Neural progenitor cell (in vitro differentiated cells): ENCODE data around the gene FGD2. TPM values are rescaled to one million over a fixed set of nuclear protein-coding genes. Genes with fewer than 3 reads are reported as not detected.

ENCODE experiments used
- DNase-seq: peaks from one replicate; pipeline ENCODE4 v3.0.0-alpha.2; 2016; ENCODE audit warnings: low spot score
- H2AFZ ChIP-seq: fragments of 200-600 bp; sonication (generic); replicated peaks from 2 replicates; pipeline ENCODE4 v1.6.1; 2016; ENCODE audit warnings: antibody characterized with exemption
- H3F3A ChIP-seq: fragments of 200-600 bp; sonication (generic); 2 replicates; pipeline ENCODE4 v1.6.1; 2016; ENCODE audit warnings: antibody characterized with exemption, low read depth
- H3K27ac ChIP-seq: fragments of 200-600 bp; sonication (generic); 2 replicates; pipeline ENCODE4 v1.5.1; 2016; ENCODE audit warnings: mild to moderate bottlenecking
- H3K27me3 ChIP-seq: fragments of 200-600 bp; sonication (generic); 2 replicates; pipeline ENCODE4 v1.6.1; 2016; ENCODE audit warnings: mild to moderate bottlenecking, moderate library complexity
- H3K36me3 ChIP-seq: fragments of 200-600 bp; sonication (generic); 2 replicates; pipeline ENCODE4 v1.5.1; 2016
- H3K4me1 ChIP-seq: fragments of 200-600 bp; sonication (generic); 2 replicates; pipeline ENCODE4 v1.6.1; 2016; ENCODE audit warnings: mixed run types
- H3K4me2 ChIP-seq: fragments of 200-600 bp; sonication (generic); 2 replicates; pipeline ENCODE4 v1.6.1; 2016
- H3K4me3 ChIP-seq: fragments of 200-600 bp; sonication (generic); 2 replicates; pipeline ENCODE4 v1.5.1; 2016
- H3K79me2 ChIP-seq: fragments of 200-600 bp; sonication (generic); 2 replicates; pipeline ENCODE4 v1.6.1; 2016; ENCODE audit warnings: low read depth
- H3K9ac ChIP-seq: fragments of 200-600 bp; sonication (generic); 2 replicates; pipeline ENCODE4 v1.6.1; 2016
- H3K9me3 ChIP-seq: fragments of 200-600 bp; sonication (generic); 2 replicates; pipeline ENCODE4 v1.5.1; 2016; ENCODE audit warnings: low read depth
- H4K20me1 ChIP-seq: fragments of 200-600 bp; sonication (generic); 2 replicates; pipeline ENCODE4 v1.6.1; 2016; ENCODE audit warnings: low read depth
- H3K27ac Mint-ChIP-seq: 3 replicates; pipeline ENCODE4 v1.8.0; 2021; ENCODE audit warnings: mixed read lengths
- H3K27me3 Mint-ChIP-seq: 2 replicates; pipeline ENCODE4 v1.8.0; 2022; ENCODE audit warnings: low read depth, mild to moderate bottlenecking, inconsistent platforms, moderate library complexity, mixed read lengths; ENCODE audit not compliant: insufficient read depth
- H3K36me3 Mint-ChIP-seq: 3 replicates; pipeline ENCODE4 v1.8.0; 2021; ENCODE audit warnings: mixed read lengths
- H3K4me1 Mint-ChIP-seq: 3 replicates; pipeline ENCODE4 v1.8.0; 2021; ENCODE audit warnings: mixed read lengths
- H3K4me3 Mint-ChIP-seq: 3 replicates; pipeline ENCODE4 v1.8.0; 2021; ENCODE audit warnings: mild to moderate bottlenecking, moderate library complexity, mixed read lengths
- H3K9me3 Mint-ChIP-seq: 3 replicates; pipeline ENCODE4 v1.8.0; 2020; ENCODE audit warnings: mixed read lengths
- EZH2 ChIP-seq: fragments of 200-600 bp; sonication (generic); IDR thresholded peaks from 2 replicates; pipeline ENCODE4 v1.6.1; 2017; ENCODE audit warnings: antibody characterized with exemption, mild to moderate bottlenecking, moderate library complexity
- EZH2phosphoT487 ChIP-seq: fragments of 200-600 bp; sonication (generic); IDR thresholded peaks from 2 replicates; pipeline ENCODE4 v1.6.1; 2017; ENCODE audit warnings: antibody characterized with exemption
- total RNA-seq: library from RNA; depleted of rRNA; stranded (reverse); fragments of >200 nt; gene quantifications from 2 replicates; pipeline ENCODE4 v1.2.3, GENCODE V29; 2015; ENCODE audit warnings: low replicate concordance
- TF ChIP-seq, protein P1 (sequence below): fragments of 200-600 bp; sonication (generic); IDR thresholded peaks from 2 replicates; pipeline ENCODE4 v1.5.1; 2017; ENCODE audit warnings: antibody characterized with exemption, mild to moderate bottlenecking

FGD2 gene
- total RNA-seq, 1 donor from 2014 or later, result 0.06 TPM

DNA sequence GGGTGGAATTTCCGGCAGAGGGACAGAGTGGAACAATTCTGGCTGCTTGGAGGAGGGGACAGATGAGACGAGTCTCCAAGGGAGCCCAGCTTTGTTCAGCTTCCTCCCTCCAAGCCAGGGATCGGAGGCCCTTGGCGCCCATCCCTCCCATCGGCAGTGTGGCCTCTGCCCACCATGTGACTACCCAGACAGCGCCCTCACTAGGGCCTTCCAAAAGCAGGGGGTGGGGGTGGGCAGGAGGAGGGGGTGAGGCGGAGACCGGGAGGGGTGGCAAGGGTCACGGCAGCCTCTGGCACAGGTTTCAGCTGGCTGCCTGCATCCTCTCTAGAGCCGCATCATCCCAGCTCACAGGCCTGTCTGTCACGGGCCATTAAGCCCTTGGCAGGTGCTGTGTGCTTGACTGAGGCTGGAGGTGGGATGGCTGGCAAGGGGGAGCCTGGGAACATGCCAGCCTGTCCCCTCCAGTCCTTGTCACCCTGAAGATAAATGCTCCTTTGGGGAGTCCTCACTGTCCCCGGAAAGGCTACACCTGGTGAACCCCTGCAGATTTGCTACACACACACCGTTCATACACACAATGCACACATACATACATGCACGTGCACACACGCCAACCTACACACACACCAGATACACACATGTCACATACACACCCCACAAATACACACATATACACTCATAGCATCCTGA, 6.2 kb upstream of the FGD2 start:
- Mint-ChIP-seq H3K9me3 (no peaks in the 10 kb centered on the region), H3K27ac (peak overlapping the region; percentile 95), H3K4me3 (peak overlapping the region; percentile 14), H3K36me3 (no peaks in the 10 kb centered on the region), H3K4me1 (peaks cover 33% of the 10 kb centered on the region), H3K27me3 (peaks cover 10% of the 10 kb centered on the region)
- Histone ChIP-seq H3K79me2 (no peaks in the 10 kb centered on the region), H3K27ac (no peak overlapping the region), H3K9me3 (no peaks in the 10 kb centered on the region), H3K36me3 (no peaks in the 10 kb centered on the region), H3K9ac (no peak overlapping the region), H4K20me1 (no peaks in the 10 kb centered on the region), H3K4me1 (peaks cover 27% of the 10 kb centered on the region), H3K4me2 (no peak overlapping the region), H3K27me3 (no peaks in the 10 kb centered on the region), H3F3A (peaks cover 5% of the 10 kb centered on the region), H2AFZ (peak overlapping the region; percentile 57), H3K4me3 (no peak overlapping the region)
- TF ChIP-seq EZH2 (no peak), EZH2phosphoT487 (no peak)
- TF ChIP-seq, protein P1, sequence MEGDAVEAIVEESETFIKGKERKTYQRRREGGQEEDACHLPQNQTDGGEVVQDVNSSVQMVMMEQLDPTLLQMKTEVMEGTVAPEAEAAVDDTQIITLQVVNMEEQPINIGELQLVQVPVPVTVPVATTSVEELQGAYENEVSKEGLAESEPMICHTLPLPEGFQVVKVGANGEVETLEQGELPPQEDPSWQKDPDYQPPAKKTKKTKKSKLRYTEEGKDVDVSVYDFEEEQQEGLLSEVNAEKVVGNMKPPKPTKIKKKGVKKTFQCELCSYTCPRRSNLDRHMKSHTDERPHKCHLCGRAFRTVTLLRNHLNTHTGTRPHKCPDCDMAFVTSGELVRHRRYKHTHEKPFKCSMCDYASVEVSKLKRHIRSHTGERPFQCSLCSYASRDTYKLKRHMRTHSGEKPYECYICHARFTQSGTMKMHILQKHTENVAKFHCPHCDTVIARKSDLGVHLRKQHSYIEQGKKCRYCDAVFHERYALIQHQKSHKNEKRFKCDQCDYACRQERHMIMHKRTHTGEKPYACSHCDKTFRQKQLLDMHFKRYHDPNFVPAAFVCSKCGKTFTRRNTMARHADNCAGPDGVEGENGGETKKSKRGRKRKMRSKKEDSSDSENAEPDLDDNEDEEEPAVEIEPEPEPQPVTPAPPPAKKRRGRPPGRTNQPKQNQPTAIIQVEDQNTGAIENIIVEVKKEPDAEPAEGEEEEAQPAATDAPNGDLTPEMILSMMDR, result no peak
- DNase-seq, result no peak

DNA sequence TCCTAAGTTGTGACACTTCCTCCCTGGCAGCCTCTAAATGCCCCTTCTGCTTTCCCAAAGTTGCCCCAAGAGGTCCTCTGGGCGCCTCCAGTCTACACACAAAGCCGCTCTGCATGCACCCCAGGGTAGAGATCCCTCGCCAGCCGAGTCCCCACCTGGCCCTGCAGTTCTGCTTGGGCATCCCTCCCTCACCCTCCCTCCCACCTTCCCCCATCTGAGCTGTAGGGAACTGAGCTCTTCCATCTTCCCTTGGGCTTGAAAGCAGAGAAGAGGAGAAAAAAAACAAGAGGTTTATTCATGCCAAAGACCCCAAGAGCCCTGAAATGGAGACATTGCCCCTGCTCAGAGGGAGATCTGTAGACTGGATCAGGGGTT, 5.7 kb upstream of the FGD2 start:
- no peaks in the 10 kb centered on the region for H3K27me3 ChIP-seq
- DNase-seq, result no peak
- Mint-ChIP-seq H3K27ac (peak overlapping the region; percentile 15), H3K36me3 (no peaks in the 10 kb centered on the region), H3K4me3 (peak overlapping the region; percentile 14), H3K27me3 (peaks cover 10% of the 10 kb centered on the region), H3K9me3 (no peaks in the 10 kb centered on the region), H3K4me1 (peaks cover 33% of the 10 kb centered on the region)
- H3K27ac ChIP-seq, result no peak overlapping the region
- H3K4me2 ChIP-seq, result no peak overlapping the region
- no peak overlapping the region for H3K4me3 ChIP-seq
- no peaks in the 10 kb centered on the region for H4K20me1 ChIP-seq
- peaks cover 27% of the 10 kb centered on the region for H3K4me1 ChIP-seq
- no peak overlapping the region for H3K9ac ChIP-seq
- TF ChIP-seq EZH2phosphoT487, result no peak
- no peak for TF ChIP-seq EZH2
- TF ChIP-seq, protein P1, result no peak
- no peak overlapping the region for H2AFZ ChIP-seq
- no peaks in the 10 kb centered on the region for H3K36me3 ChIP-seq
- no peaks in the 10 kb centered on the region for H3K9me3 ChIP-seq
- peaks cover 5% of the 10 kb centered on the region for H3F3A ChIP-seq
- H3K79me2 ChIP-seq, result no peaks in the 10 kb centered on the region

DNA sequence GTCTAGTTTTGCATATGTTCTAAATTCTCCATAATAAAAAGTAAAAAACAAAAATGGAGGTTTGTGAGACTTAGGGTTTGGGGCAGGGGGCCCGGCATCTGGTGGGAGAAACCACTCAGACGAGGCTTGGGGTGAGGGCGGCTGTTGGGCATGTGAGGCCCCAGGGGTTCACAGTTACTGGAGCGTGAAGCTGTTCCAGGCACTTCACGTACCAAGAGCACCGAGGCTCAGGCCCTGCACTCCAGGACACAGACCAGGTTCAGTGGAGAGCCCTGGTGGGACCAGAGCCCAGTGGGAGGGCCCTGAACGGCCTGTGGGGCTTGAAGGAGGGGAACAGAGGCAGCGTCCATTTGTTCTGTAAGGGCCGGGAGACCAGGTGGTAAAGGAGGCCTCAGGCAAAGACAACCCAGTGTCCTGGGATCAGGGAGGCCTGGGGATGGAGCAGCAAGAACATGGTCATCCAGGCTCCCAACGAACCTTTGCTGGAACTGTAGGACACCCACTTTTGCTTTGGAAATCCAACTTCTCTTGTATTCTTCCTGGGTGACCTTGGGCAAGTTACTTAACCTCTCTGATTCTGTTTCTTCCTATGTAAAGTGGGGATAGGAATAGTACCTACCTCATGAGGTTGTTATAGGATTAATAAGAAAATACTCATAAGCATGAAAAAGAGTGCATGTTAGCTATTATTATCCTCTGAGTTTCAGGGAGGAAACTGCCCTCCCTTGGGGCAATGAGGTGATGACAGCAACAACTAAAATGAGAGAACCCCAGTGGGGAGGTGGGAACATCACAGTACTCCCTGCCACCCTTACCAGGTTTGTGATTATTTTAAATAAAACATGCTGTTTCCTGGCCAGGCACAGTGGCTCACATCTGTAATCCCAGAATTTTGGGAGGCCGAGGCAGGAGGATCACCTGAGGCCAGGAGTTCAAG, 1.1 kb upstream of the FGD2 start:
- no peak overlapping the region for H3K4me3 ChIP-seq
- Mint-ChIP-seq H3K4me1 (peaks cover 9% of the 10 kb centered on the region), H3K9me3 (no peaks in the 10 kb centered on the region), H3K36me3 (no peaks in the 10 kb centered on the region), H3K27me3 (peaks cover 8% of the 10 kb centered on the region), H3K4me3 (no peak overlapping the region), H3K27ac (peak overlapping the region; percentile 96)
- DNase-seq, result no peak
- no peak overlapping the region for H3K27ac ChIP-seq
- H4K20me1 ChIP-seq, result no peaks in the 10 kb centered on the region
- H3K36me3 ChIP-seq, result no peaks in the 10 kb centered on the region
- no peaks in the 10 kb centered on the region for H3K27me3 ChIP-seq
- H3K9me3 ChIP-seq, result no peaks in the 10 kb centered on the region
- H3K9ac ChIP-seq, result no peak overlapping the region
- H3K4me2 ChIP-seq, result no peak overlapping the region
- TF ChIP-seq EZH2, result no peak
- TF ChIP-seq, protein P1, result no peak
- peaks cover 2% of the 10 kb centered on the region for H3K4me1 ChIP-seq
- H2AFZ ChIP-seq, result no peak overlapping the region
- H3F3A ChIP-seq, result no peaks in the 10 kb centered on the region
- H3K79me2 ChIP-seq, result no peaks in the 10 kb centered on the region
